ENCODE measurements around the gene OSER1.

GRCh38 chr20:44151621-44152416 is 58.8 kb downstream of the OSER1 start:
- TF ChIP-seq CTCF (IDR thresholded peaks at IDR 0.05; ENCODE audit: borderline replicate concordance, extremely low read depth, low read length, poor library complexity, severe bottlenecking): no peak
- TF ChIP-seq EZH2 (IDR thresholded peaks at IDR 0.05; ENCODE audit: borderline replicate concordance, low read depth, low read length, severe bottlenecking): no peak
